ENCODE results near the gene FYN.

DNA sequence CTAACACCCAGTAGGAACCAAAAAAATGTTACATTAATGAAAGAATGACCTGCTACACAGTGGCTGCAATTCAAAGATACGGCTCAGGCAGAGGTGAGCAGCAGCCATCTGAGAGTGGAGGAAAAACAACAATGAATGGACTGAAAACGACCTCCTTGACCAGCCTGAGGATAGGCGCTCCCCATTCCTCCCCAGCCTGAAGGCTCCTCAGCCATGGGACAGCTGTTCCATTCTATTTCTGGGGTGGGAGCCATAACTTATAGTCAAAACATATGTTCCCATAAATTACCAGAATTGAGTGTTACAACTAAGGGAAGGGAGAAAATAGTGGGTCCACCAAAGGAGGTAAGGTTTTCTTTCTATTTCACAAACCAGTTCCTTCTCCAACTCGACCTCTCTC is 27.2 kb downstream of the FYN start:
- TF ChIP-seq, protein P1, sequence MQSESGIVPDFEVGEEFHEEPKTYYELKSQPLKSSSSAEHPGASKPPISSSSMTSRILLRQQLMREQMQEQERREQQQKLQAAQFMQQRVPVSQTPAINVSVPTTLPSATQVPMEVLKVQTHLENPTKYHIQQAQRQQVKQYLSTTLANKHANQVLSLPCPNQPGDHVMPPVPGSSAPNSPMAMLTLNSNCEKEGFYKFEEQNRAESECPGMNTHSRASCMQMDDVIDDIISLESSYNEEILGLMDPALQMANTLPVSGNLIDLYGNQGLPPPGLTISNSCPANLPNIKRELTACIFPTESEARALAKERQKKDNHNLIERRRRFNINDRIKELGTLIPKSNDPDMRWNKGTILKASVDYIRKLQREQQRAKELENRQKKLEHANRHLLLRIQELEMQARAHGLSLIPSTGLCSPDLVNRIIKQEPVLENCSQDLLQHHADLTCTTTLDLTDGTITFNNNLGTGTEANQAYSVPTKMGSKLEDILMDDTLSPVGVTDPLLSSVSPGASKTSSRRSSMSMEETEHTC (IDR thresholded peaks at IDR 0.05): no peak
- TF ChIP-seq NR2F6 (CRISPR knock-in tag; IDR thresholded peaks at IDR 0.05): no peak

All from K562 (cell line).